HepG2 (cell line): ENCODE measurements around the gene AHCYL1. TPM values are rescaled to one million over a fixed set of nuclear protein-coding genes. Genes with fewer than 3 reads are reported as not detected.
"Not testable (repeated sequence)": the region's sequence is repeated elsewhere in the genome, so short reads cannot be mapped to it uniquely, and the experiment has no call there.

Source experiments
- ATAC-seq: fragments of 200-7000 bp; cut with Tn5 transposase; 3 replicates; pipeline ENCODE4 v1.9.1; 2020; ENCODE audit warnings: mild to moderate bottlenecking, moderate library complexity
- BruUV-seq: library from RNA; stranded (reverse); fragments of 400-500 nt; replicated peaks from 2 replicates; lab custom pipeline; 2021; lab: Mats Ljungman, UMichigan
- CTCF ChIA-PET: fragments of 300-600 bp; formaldehyde crosslinking; extraction: SDS; loops from one replicate; lab custom pipeline; 2021; ENCODE audit warnings: low total read pairs, inconsistent platforms, low intra/inter-chr PET ratio; lab: Yijun Ruan, JAX
- POLR2A ChIA-PET: fragments of 350-600 bp; sonication (Branson Sonifier 250); formaldehyde crosslinking; loops from one replicate; lab custom pipeline; 2020; ENCODE audit warnings: antibody characterized with exemption, inconsistent platforms; lab: Yijun Ruan, JAX
- DNase-seq: peaks from one replicate; pipeline ENCODE4 v3.0.0-alpha.2; 2015; ENCODE audit warnings: low spot score
- FAIRE-seq: peaks from 3 replicates; lab custom pipeline; 2011; peaks lifted over from hg19 to GRCh38; lab: Jason Lieb, UNC
- H2AFZ ChIP-seq: one replicate; pipeline ENCODE4 v1.6.1; 2011; ENCODE audit warnings: low read length, inconsistent platforms
- H3K27ac ChIP-seq: fragments of 300-600 bp; 3 replicates; pipeline ENCODE4 v1.8.0; 2011; ENCODE audit warnings: mixed run types, mild to moderate bottlenecking, mixed read lengths, low read length, inconsistent platforms; ENCODE audit not compliant: insufficient read depth; ENCODE audit errors: extremely low read length
- H3K27me3 ChIP-seq, 2 experiments: fragments of 200-600 bp in 1 of 2; 2 replicates in 1 of 2; 3 replicates in 1 of 2; pipeline versions ENCODE4 v1.6.0 to v1.8.0; 2011; ENCODE audit warnings: low read length in 2 of 2, mild to moderate bottlenecking in 2 of 2, moderate library complexity in 2 of 2, inconsistent platforms in 1 of 2; ENCODE audit not compliant: insufficient read depth in 2 of 2, control insufficient read depth in 1 of 2
- H3K36me3 ChIP-seq, 2 experiments: fragments of 200-600 bp in 1 of 2; replicated peaks in 1 of 2; 2 replicates in 1 of 2; 3 replicates in 1 of 2; pipeline versions ENCODE4 v1.5.1 to v1.8.0; 2011; ENCODE audit warnings: low read length in 2 of 2, inconsistent platforms in 1 of 2; ENCODE audit not compliant: insufficient read depth in 2 of 2, control insufficient read depth in 1 of 2
- H3K4me1 ChIP-seq: 2 replicates; pipeline ENCODE4 v1.5.1; 2012; ENCODE audit warnings: low read length, inconsistent platforms; ENCODE audit not compliant: insufficient read depth
- H3K4me2 ChIP-seq: 2 replicates; pipeline ENCODE4 v1.6.0; 2011; ENCODE audit warnings: low read depth, low read length, inconsistent platforms
- H3K4me3 ChIP-seq, 3 experiments: fragments of 200-600 bp in 1 of 3; sonication (generic), shearing (Covaris generic) in 1 of 3; replicated peaks in 1 of 3; 2 replicates each; pipeline ENCODE4 v1.5.1; 2011 to 2016; ENCODE audit warnings: low read length in 3 of 3, inconsistent platforms in 2 of 3, low read depth in 2 of 3, mild to moderate bottlenecking in 2 of 3, control low read depth in 1 of 3, mixed read lengths in 1 of 3; ENCODE audit not compliant: insufficient read depth in 1 of 3
- H3K79me2 ChIP-seq: one replicate; pipeline ENCODE4 v1.6.1; 2011; ENCODE audit warnings: low read length, inconsistent platforms; ENCODE audit not compliant: insufficient read depth
- H3K9ac ChIP-seq: 2 replicates; pipeline ENCODE4 v1.6.0; 2011; ENCODE audit warnings: mild to moderate bottlenecking, low read depth, low read length, inconsistent platforms; ENCODE audit not compliant: insufficient read depth
- H3K9me3 ChIP-seq: 2 replicates; pipeline ENCODE4 v1.5.1; 2012; ENCODE audit warnings: mild to moderate bottlenecking, low read length
- H4K20me1 ChIP-seq: 2 replicates; pipeline ENCODE4 v1.6.0; 2011; ENCODE audit warnings: inconsistent platforms, mild to moderate bottlenecking, low read length, moderate library complexity; ENCODE audit not compliant: insufficient read depth
- ATF6 ChIP-seq: sonication (generic); formaldehyde crosslinking; conservative IDR thresholded peaks from 2 replicates; pipeline ENCODE4 v1.4.0; 2020; ENCODE audit warnings: missing genetic modification reagents
- CEBPB ChIP-seq: IDR thresholded peaks from 2 replicates; pipeline ENCODE4 v1.6.1; 2011; ENCODE audit warnings: low read depth, low read length, improper control_type of control experiment, borderline replicate concordance
- GPBP1L1 ChIP-seq: sonication (generic); formaldehyde crosslinking; IDR thresholded peaks from 2 replicates; pipeline ENCODE4 v1.5.0; 2020; ENCODE audit warnings: mild to moderate bottlenecking, missing genetic modification reagents
- HMGXB4 ChIP-seq, 2 experiments: sonication (generic) in 1 of 2; formaldehyde crosslinking in 1 of 2; IDR thresholded peaks; 2 replicates each; pipeline versions ENCODE4 v1.4.0 to v1.6.1; 2018 to 2020; ENCODE audit warnings: missing genetic modification reagents in 2 of 2, borderline replicate concordance in 1 of 2, low read depth in 1 of 2, mild to moderate bottlenecking in 1 of 2, missing biosample characterization in 1 of 2
- HNRNPK ChIP-seq: fragments of 200-400 bp; formaldehyde crosslinking; IDR thresholded peaks from 2 replicates; pipeline ENCODE4 v1.6.1; 2018; ENCODE audit warnings: low read length, low read depth, moderate library complexity, mild to moderate bottlenecking; ENCODE audit not compliant: poor library complexity, severe bottlenecking
- THAP11 ChIP-seq: IDR thresholded peaks from 2 replicates; pipeline ENCODE4 v1.6.1; 2016; ENCODE audit warnings: missing biosample characterization, missing genetic modification reagents
- U2AF2 ChIP-seq: fragments of 200-400 bp; formaldehyde crosslinking; IDR thresholded peaks from 2 replicates; pipeline ENCODE4 v1.6.1; 2017; ENCODE audit warnings: low read depth, mild to moderate bottlenecking, low read length
- ZBTB33 ChIP-seq: sonication (generic); formaldehyde crosslinking; IDR thresholded peaks from 2 replicates; pipeline ENCODE4 v1.4.0; 2020; ENCODE audit warnings: missing genetic modification reagents
- ZNF44 ChIP-seq: sonication (generic); formaldehyde crosslinking; IDR thresholded peaks from 2 replicates; pipeline ENCODE4 v1.5.1; 2020; ENCODE audit warnings: mild to moderate bottlenecking, missing genetic modification reagents
- ZNF496 ChIP-seq: sonication (generic); formaldehyde crosslinking; IDR thresholded peaks from 2 replicates; pipeline ENCODE4 v1.8.1; 2023; ENCODE audit warnings: mild to moderate bottlenecking, moderate library complexity, missing genetic modification reagents; ENCODE audit not compliant: insufficient replicate concordance
- ZNF652 ChIP-seq: IDR thresholded peaks from 2 replicates; pipeline ENCODE4 v1.6.1; 2016; ENCODE audit warnings: low read depth, borderline replicate concordance
- ZNF670 ChIP-seq: sonication (generic); formaldehyde crosslinking; IDR thresholded peaks from 2 replicates; pipeline ENCODE4 v1.8.0; 2022; ENCODE audit warnings: mild to moderate bottlenecking, missing genetic modification reagents, borderline replicate concordance
- ZNF777 ChIP-seq: sonication (generic); formaldehyde crosslinking; IDR thresholded peaks from 2 replicates; pipeline ENCODE4 v1.4.0; 2020; ENCODE audit warnings: missing genetic modification reagents
- WGBS: methylation state at CpG from one replicate; pipeline ENCODE4 v1.1.6; 2017; ENCODE audit warnings: low lambda C conversion rate; 5-methylcytosine and 5-hydroxymethylcytosine counted together
- in situ Hi-C: cut with HindIII; loops from 2 replicates; pipeline ENCODE4 v1.10.0; 2017; ENCODE audit warnings: low pct_unique_long_range_greater_than_20kb; ENCODE audit not compliant: extremely low pct_ligation_motif_present
- intact Hi-C: fragments of 100-400 bp; cut with micrococcal nuclease; formaldehyde crosslinking; loops from one replicate; pipeline ENCODE4 v1.10.0; 2022; ENCODE audit not compliant: unreplicated experiment
- polyA plus RNA-seq, 8 experiments: library from polyadenylated mRNA; depleted of rRNA in 3 of 8; stranded (reverse) in 7 of 8; unstranded in 1 of 8; fragments of >200 nt; fragmentation: Illumina TruSeq in 4 of 8; extraction: Trizol in 4 of 8; gene quantifications; 2 replicates each; pipeline versions ENCODE4 v1.2.1 to v1.2.3, GENCODE V29; 2011 to 2016; ENCODE audit warnings: low read depth in 4 of 8, missing spikeins in 1 of 8, mixed read lengths in 1 of 8; ENCODE audit not compliant: insufficient read depth in 1 of 8
- total RNA-seq, 5 experiments: library from RNA; depleted of rRNA; stranded (reverse); fragments of >200 nt; fragmentation: Illumina TruSeq; extraction: Trizol; gene quantifications; 2 replicates each; pipeline ENCODE4 v1.2.3, GENCODE V29; 2016; ENCODE audit warnings: low read depth in 1 of 5

The AHCYL1 gene
- total and polyA plus RNA-seq, 2 of the 13 experiments (the other 11 are each of a cell fraction or from before 2014, with no cell fraction given), result 40.9 to 76.3 TPM

GRCh38 chr1:110024613-110025012, 40.0 kb downstream of the AHCYL1 start (continued):
- TF ChIP-seq ZBTB33 (CRISPR knock-in tag) (no peak), HMGXB4 (CRISPR knock-in tag; IDR thresholded peaks at IDR 0.05; ENCODE audit: borderline replicate concordance in 1 of 2, low read depth in 1 of 2) (no peak), ZNF777 (no peak), ATF6 (CRISPR knock-in tag) (no peak), ZNF496 (CRISPR knock-in tag) (no peak), ZNF44 (CRISPR knock-in tag) (no peak), GPBP1L1 (no peak), THAP11 (CRISPR knock-in tag) (no peak), CEBPB (no peak), U2AF2 (no peak), ZNF652 (no peak), ZNF670 (CRISPR knock-in tag) (no peak), HNRNPK (no peak)
- TF ChIP-seq, all 625 proteins: peak for 0

GRCh38 chr1:110030687-110031086, 46.1 kb downstream of the AHCYL1 start:
- Histone ChIP-seq H3K4me3 (peak overlapping the region in 1 of 3 experiments; percentile 6; a peak in 1 of 6 replicates), H3K4me2 (peak overlapping the region; percentile 35; the same call in 1 of the 2 replicates), H3K4me1 (peaks cover 28% of the 10 kb centered on the region), H2AFZ (peak overlapping the region; percentile 65), H3K79me2 (peaks cover 11% of the 10 kb centered on the region)
- H3K27ac ChIP-seq, BruUV-seq, H3K36me3 ChIP-seq, FAIRE-seq, CTCF ChIA-PET, H3K9ac ChIP-seq, H3K27me3 ChIP-seq, H4K20me1 ChIP-seq, DNase-seq, POLR2A ChIA-PET, ATAC-seq, in situ Hi-C loops, H3K9me3 ChIP-seq: not testable (repeated sequence)
- intact Hi-C loops, result loop anchor here (2.0 kb wide), 1 partner anchor 76 kb away; no protein-coding TSS in a partner anchor
- WGBS, result 68% methylated on average over 4 of the region's 4 CpGs
